GM19239 (cell line): ENCODE data around the gene FRG1.
"Not testable (repeated sequence)": the region's sequence is repeated elsewhere in the genome, so short reads cannot be mapped to it uniquely, and the experiment has no call there.

Experiments
- DNase-seq: peaks from one replicate; pipeline ENCODE4 v3.0.0; 2011; ENCODE audit warnings: low spot score; ENCODE audit not compliant: insufficient read length
- FAIRE-seq: peaks from 2 replicates; lab custom pipeline; 2011; peaks lifted over from hg19 to GRCh38; lab: Jason Lieb, UNC

Gene FRG1

GRCh38 chr4:189983916-189984526 lies 43.3 kb downstream of the FRG1 start:
- not testable (repeated sequence) for DNase-seq, FAIRE-seq

GRCh38 chr4:189984661-189985060 lies 44.0 kb downstream of the FRG1 start:
- DNase-seq, result not testable (repeated sequence)

GRCh38 chr4:189985651-189986243 lies 45.1 kb downstream of the FRG1 start:
- FAIRE-seq, DNase-seq: not testable (repeated sequence)

More at GRCh38 chr4:189984661-189985060, 44.0 kb downstream of the FRG1 start:
- FAIRE-seq, result not testable (repeated sequence)

GRCh38 chr4:189988877-189989431 lies 48.3 kb downstream of the FRG1 start:
- FAIRE-seq (no peak), DNase-seq (no peak)

- FAIRE-seq, DNase-seq: not testable (repeated sequence)
These were observed 49.3 kb downstream of the FRG1 start for GRCh38 chr4:189989941-189990340.
